GM12892 (cell line): ENCODE results near the gene SCN10A.

ENCODE experiments used
- DNase-seq: peaks from one replicate; pipeline ENCODE4 v3.0.0; 2011; ENCODE audit not compliant: insufficient read length
- FAIRE-seq: peaks from 2 replicates; lab custom pipeline; 2011; peaks lifted over from hg19 to GRCh38; lab: Jason Lieb, UNC
- POLR2A ChIP-seq: IDR thresholded peaks from 2 replicates; pipeline ENCODE4 v1.6.1; 2011; ENCODE audit warnings: low read depth, low read length, control low read depth
- POLR2AphosphoS5 ChIP-seq: IDR thresholded peaks from 2 replicates; pipeline ENCODE4 v1.6.1; 2011; ENCODE audit warnings: low read depth, low read length, control low read depth
- TAF1 ChIP-seq: IDR thresholded peaks from 2 replicates; pipeline ENCODE4 v1.6.1; 2011; ENCODE audit warnings: low read depth, mild to moderate bottlenecking, control low read depth, low read length, borderline replicate concordance

SCN10A gene

DNA sequence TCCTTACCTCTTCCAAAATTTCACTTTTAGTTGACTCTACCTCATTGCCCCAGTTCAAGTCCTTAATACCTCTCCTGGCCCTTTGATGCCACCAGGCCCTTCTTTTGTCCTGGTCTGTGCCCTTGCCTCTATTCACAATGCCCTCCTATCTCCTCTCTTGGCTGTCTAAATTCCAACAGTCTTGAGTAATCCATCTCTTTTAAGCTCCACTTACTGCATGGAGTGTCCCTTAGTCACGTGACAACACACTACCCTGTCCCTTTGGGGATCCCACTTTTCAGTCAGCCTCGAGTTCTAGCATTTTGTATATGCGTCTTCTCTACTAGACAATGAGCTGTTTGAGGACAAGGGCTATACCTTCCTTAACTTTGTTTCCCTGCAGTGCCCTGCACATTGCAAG is 113.8 kb downstream of the SCN10A start:
- no peak for FAIRE-seq
- TF ChIP-seq POLR2AphosphoS5, result no peak
- no peak for TF ChIP-seq POLR2A
- no peak for DNase-seq

DNA sequence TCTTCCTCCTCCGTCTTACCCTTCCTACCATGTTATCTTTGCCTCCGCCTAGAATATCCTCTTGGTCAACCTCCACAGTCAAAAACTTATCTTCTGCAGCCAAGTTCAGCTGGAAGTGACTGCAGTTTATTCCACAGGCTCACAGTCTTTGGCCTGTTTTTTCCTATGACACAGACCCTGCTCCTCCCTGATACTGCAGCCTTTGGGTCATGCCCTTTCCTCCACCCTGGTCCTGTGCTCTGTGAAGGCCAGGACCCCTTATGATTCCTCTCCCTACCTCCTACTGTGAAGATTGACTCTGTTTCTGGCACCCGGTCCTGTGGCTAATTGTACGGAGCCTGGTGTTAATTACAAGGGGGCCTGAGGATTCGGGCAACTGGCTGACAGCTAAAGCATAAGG is 117.3 kb downstream of the SCN10A start:
- DNase-seq (no peak), FAIRE-seq (no peak)
- TF ChIP-seq POLR2AphosphoS5 (no peak), POLR2A (no peak), TAF1 (no peak)

DNA sequence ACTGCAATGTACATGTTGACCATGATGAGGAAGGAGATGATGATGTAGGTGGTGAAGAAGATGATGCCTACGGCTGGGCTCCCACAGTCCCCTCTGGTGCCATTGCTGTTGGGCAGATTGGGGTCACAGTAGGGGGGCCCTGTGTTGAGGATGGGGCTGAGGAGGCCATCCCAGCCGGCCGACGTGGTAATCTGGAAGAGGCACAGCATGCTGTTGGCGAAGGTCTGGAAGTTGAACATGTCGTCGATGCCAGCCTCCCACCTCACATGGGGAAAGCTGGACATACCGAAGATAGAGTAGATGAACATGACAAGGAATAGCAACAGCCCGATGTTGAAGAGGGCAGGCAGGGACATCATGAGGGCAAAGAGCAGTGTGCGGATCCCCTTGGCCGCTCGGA is 118.0 kb downstream of the SCN10A start:
- TF ChIP-seq POLR2AphosphoS5, result no peak
- no peak for TF ChIP-seq POLR2A
- TF ChIP-seq TAF1, result no peak
- DNase-seq, result no peak
- FAIRE-seq, result no peak

DNA sequence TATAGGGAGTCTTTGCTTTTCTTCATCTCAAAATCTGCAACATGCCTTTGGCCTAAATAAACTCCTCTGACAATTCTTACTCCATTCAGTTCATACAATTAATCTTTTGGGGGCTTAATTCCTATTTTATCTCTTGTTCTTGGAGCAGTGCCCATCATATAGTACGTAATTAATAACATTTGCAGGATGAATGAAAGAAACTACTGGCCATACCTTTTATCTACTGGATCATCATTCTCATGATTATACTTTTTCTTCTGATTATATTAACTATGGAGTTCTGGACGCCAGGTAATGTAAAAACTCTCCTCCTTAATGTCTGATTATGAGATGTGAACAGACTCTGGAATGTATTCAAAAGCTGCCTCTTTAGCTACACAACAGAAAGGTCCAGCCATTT is 120.0 kb downstream of the SCN10A start:
- DNase-seq (no peak), FAIRE-seq (no peak)
- TF ChIP-seq POLR2A (no peak), POLR2AphosphoS5 (no peak), TAF1 (no peak)

DNA sequence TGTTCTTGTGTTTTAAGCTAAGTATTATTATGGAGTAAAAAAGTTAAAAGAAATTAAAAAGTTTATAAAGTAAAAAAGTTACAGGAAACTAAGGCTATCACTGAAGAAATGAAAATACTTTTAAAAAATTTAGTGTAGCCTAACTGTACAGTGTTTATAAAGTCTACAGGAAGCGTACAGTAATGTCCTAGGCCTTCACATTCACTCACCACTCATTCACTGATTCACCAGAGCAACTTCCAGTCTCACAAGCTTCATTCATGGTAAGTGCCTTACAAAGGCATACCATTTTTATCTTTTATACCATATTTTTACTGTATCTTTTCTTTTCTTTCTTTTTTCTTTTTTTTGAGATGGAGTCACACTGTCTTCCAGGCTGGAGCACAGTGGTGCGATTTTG is 125.8 kb downstream of the SCN10A start:
- TF ChIP-seq POLR2AphosphoS5, result no peak
- no peak for TF ChIP-seq POLR2A
- TF ChIP-seq TAF1, result no peak
- DNase-seq (no peak), FAIRE-seq (no peak)

DNA sequence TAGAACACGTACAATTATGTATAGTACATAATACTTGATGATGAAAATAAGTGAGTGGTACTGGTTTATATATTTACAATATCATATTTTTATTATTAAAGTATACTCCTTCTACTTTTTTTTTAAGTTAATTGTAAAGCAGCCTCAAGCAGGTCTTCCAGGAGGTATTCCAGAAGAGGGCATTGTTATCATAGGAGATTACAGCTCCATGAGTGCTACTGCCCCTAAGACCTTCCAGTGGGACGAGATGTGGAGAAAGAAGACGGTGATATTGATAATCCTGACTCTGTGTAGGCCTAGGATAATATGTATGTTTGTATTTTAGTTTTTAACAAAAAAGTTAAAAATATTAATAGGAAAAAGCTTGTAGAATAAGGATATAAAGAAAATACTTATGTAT is 126.2 kb downstream of the SCN10A start:
- DNase-seq, result no peak
- TF ChIP-seq POLR2A (no peak), POLR2AphosphoS5 (no peak), TAF1 (no peak)
- FAIRE-seq, result no peak

DNA sequence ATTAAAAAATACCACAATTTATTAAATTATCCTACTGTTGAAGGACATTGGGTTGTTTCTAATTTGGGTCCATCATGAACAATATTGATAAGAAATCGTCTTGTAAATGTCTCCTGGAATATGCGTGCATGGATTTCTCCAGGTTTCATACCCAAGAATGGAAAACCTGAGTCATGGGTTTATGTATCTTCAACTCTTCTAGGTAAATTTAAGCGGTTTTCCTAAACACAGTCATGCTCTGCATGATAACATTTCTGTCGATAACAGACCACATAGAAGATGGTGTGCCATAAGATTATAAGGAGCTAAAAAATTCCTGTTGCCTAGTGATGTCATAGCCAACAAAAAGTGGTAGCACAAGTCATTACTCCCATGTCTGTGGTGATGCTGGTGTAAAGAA is 126.7 kb downstream of the SCN10A start:
- FAIRE-seq (no peak), DNase-seq (no peak)
- TF ChIP-seq TAF1 (no peak), POLR2AphosphoS5 (no peak)

DNA sequence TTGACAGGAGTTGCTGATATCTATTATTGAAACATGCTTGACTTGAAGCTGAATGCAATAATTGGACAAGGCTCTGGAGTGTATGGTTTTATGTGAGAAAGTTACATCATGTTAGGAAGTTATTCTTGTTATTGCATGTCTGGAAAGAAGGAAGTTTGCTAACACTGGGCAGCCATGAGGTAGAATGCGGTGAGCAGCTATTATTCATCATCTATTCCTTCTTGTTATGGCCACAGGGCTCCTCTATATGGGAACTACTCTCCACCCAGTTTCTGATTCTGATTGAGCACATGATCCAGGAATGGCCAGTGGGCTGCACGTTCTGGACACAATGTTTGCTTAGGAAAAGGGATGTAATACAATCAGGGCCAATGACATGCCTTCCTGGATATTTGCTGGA is 128.7 kb downstream of the SCN10A start:
- DNase-seq (no peak), FAIRE-seq (no peak)
- no peak for TF ChIP-seq POLR2AphosphoS5
- TF ChIP-seq POLR2A, result no peak
- no peak for TF ChIP-seq TAF1

DNA sequence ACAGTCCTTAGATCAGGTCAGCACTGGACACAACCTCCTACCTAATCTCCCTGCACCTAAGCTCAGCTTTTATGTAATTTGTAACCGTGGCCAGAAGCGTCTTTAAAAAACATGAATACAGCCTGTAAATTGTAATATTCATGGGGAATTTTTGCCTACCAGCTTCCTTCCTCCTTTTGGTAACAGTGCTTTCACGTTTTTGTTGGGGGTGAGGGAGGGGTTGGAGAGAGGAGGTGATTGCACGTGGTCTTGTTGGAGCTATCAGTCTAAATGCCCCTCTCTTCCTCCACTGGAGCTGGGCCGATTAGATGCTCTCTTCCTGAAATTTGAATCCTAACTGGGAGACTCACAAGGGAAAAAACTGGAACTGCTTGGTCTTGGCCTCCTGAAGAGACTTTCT is 131.5 kb downstream of the SCN10A start:
- FAIRE-seq (no peak), DNase-seq (no peak)

DNA sequence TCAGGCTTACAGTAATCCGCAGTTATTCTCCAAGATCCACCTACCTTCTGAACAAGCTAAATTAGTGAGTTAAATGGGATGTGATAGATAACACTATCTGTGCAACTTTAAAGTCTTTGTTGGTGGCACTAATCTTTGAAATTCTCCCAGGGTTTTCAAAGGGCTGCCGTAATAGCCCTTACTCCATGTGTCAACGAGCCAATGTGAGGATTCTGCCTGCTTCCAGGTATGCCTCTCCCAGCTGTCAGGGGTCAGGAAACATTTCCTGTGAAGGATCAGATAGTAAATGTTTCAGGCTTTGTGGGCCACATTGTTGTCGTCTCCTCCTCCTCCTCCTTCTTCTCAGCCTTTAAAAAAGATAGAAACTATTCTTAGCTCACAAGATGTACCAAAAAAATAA is 146.3 kb downstream of the SCN10A start:
- DNase-seq (no peak), FAIRE-seq (no peak)
- TF ChIP-seq POLR2A, result no peak
- TF ChIP-seq TAF1, result no peak
- no peak for TF ChIP-seq POLR2AphosphoS5

More for the DNA sequence above, 131.5 kb downstream of the SCN10A start:
- no peak for TF ChIP-seq POLR2AphosphoS5
- TF ChIP-seq POLR2A, result no peak
- no peak for TF ChIP-seq TAF1

DNA sequence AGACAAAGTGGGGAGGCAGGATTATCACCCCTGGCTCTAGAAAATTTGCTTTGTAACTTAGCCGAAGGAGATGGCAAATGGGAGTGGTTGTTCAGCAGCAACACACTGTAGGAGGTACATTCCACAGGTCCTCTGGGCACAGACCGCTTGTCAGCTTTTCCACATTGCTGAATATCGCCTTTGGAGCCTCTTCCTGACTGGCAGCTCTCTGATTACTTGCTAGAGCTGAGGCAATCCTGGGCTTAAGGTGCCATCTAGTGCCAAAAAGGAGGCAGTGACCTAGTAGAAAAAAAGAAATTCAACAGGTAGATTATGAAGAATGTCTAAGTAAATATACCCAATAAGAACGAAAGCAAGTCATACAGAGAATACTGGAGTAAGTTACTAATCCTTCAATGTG is 153.5 kb downstream of the SCN10A start:
- DNase-seq (no peak), FAIRE-seq (no peak)
- no peak for TF ChIP-seq POLR2A
- no peak for TF ChIP-seq TAF1
- no peak for TF ChIP-seq POLR2AphosphoS5

DNA sequence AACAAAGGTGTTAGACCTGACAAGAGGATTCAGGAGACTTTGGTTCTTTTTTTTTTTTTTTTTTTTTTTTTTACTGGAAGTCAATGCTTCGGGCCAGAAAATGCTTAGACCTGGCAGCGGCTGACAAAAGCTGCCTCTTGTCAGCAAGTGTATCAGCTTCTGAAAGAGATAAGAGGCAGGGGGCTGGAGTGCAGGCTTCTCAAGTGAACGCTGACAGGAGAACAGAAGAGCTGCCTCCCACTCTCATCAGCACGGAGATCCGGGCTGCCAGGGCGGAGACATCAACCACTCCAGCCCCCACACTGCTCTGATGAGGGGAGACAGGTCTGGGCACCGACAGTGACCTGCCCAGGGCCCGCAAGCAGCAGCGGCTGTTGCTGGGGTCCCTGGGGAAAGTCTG is 157.2 kb downstream of the SCN10A start:
- DNase-seq (no peak), FAIRE-seq (no peak)
- TF ChIP-seq POLR2AphosphoS5 (no peak), TAF1 (no peak), POLR2A (no peak)

DNA sequence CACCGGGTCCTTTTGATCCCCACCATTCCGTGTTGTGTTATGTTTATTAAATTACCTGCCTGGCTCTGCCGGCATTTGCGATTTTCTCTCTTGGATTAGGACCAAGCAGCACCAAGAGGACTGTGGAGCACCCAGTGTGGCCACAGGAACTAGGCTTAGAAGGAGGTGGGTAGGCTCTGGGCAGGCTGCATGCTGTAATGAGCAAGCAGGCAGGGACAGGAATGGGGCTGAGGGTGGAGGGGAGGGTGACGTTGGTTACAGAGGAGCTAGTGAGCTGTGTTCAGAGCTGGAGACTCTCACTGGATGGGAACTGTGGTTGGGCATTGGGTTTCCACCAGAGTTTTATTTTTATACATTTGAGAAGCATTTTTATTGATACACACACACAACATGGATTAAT is 158.6 kb downstream of the SCN10A start:
- no peak for FAIRE-seq
- TF ChIP-seq TAF1, result no peak
- no peak for TF ChIP-seq POLR2AphosphoS5
- no peak for TF ChIP-seq POLR2A

DNA sequence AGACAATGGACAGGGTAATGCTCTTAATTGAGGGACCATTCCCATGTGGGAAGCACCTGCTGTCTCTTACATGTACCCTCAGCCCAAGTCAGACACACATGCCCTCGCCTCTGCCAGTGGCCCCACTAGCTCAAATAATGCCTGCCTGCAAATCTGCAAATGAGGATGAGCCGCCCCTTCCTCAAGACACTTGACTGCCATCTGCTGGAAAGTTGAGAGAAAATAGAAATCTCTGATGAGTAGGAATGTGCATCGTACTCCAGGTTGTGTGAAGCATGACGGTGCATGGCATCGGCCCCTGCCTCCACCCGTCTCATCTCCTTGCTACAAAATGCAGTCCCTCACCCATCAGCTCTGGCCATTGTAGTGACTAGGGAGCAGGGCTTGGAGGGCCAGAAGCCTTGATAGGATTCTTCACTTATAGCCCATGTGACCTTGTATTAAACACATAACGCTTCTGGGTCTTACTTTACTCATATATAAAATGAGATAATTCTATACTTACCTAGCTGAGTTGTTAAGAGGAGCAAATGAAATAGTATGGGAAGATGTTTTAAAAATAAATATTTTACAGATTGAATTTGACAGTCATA is 160.2 kb downstream of the SCN10A start:
- DNase-seq (no peak), FAIRE-seq (no peak)
- TF ChIP-seq POLR2AphosphoS5, result no peak
- no peak for TF ChIP-seq TAF1
- no peak for TF ChIP-seq POLR2A

More for the DNA sequence above, 158.6 kb downstream of the SCN10A start:
- DNase-seq, result no peak
